Skeletal muscle cell (primary cell): ENCODE data around the gene EBF4.

Experiments
- DNase-seq: peaks from one replicate; pipeline ENCODE4 v3.0.0-alpha.2; 2010; ENCODE audit warnings: low read depth
- H3K4me3 ChIP-seq: 2 replicates; pipeline ENCODE4 v1.5.1; 2011; ENCODE audit warnings: low read depth, mild to moderate bottlenecking, control low read depth, low read length, moderate library complexity

The EBF4 gene

GRCh38 chr20:2771631-2772080, 79.1 kb downstream of the EBF4 start:
- no peak overlapping the region for H3K4me3 ChIP-seq
- DNase-seq, result no peak

- no peak overlapping the region for H3K4me3 ChIP-seq
- no peak for DNase-seq
These were observed 81.2 kb downstream of the EBF4 start for GRCh38 chr20:2773812-2774211.

GRCh38 chr20:2775139-2775538, 82.6 kb downstream of the EBF4 start:
- DNase-seq, result no peak
- no peak overlapping the region for H3K4me3 ChIP-seq

- H3K4me3 ChIP-seq, result no peak overlapping the region
- no peak for DNase-seq
These were observed 86.2 kb downstream of the EBF4 start for GRCh38 chr20:2778602-2779321.

- H3K4me3 ChIP-seq, result no peak overlapping the region
- DNase-seq, result no peak
These were observed 88.4 kb downstream of the EBF4 start for GRCh38 chr20:2780948-2781347.

GRCh38 chr20:2783908-2784566, 91.5 kb downstream of the EBF4 start:
- DNase-seq, result no peak
- H3K4me3 ChIP-seq, result no peak overlapping the region

GRCh38 chr20:2793471-2793870, 100.9 kb downstream of the EBF4 start:
- no peak overlapping the region for H3K4me3 ChIP-seq
- DNase-seq, result no peak

- H3K4me3 ChIP-seq, result no peak overlapping the region
- no peak for DNase-seq
These were observed 101.7 kb downstream of the EBF4 start for GRCh38 chr20:2794202-2794748.

- no peak overlapping the region for H3K4me3 ChIP-seq
- no peak for DNase-seq
These were observed 102.4 kb downstream of the EBF4 start for GRCh38 chr20:2794866-2795447.

- no peak overlapping the region for H3K4me3 ChIP-seq
- DNase-seq, result no peak
These were observed 102.9 kb downstream of the EBF4 start for GRCh38 chr20:2795451-2795850.

- no peak overlapping the region for H3K4me3 ChIP-seq
- DNase-seq, result no peak
These were observed 103.6 kb downstream of the EBF4 start for GRCh38 chr20:2796011-2796660.

- no peak overlapping the region for H3K4me3 ChIP-seq
- no peak for DNase-seq
These were observed 104.8 kb downstream of the EBF4 start for GRCh38 chr20:2797136-2797983.

- no peak for DNase-seq
- H3K4me3 ChIP-seq, result no peak overlapping the region
These were observed 105.7 kb downstream of the EBF4 start for GRCh38 chr20:2798095-2798805.

GRCh38 chr20:2798814-2799213, 106.2 kb downstream of the EBF4 start:
- no peak overlapping the region for H3K4me3 ChIP-seq
- DNase-seq, result no peak

- H3K4me3 ChIP-seq, result no peak overlapping the region
- no peak for DNase-seq
These were observed 106.7 kb downstream of the EBF4 start for GRCh38 chr20:2799271-2799670.

- DNase-seq, result no peak
- peak overlapping the region; percentile 41 for H3K4me3 ChIP-seq
These were observed 107.3 kb downstream of the EBF4 start for GRCh38 chr20:2799688-2800520.

GRCh38 chr20:2800521-2801285, 108.1 kb downstream of the EBF4 start, which contains the start of gene CPXM1:
Gene CPXM1, minus strand, starts transcription at chr20:2800627. Its CDS starts 55 bp downstream, at chr20:2800572.
- DNase-seq, result no peak
- peak within 1 kb of the TSS; percentile 41 for H3K4me3 ChIP-seq
